22Rv1 (cell line): ENCODE measurements around the gene TTYH1.

Experiments
- H3K27ac ChIP-seq: fragments of 450-650 bp; 2 replicates; pipeline ENCODE4 v1.5.1; 2017
- ZFX ChIP-seq: fragments of 450-650 bp; IDR thresholded peaks from 2 replicates; pipeline ENCODE4 v1.6.1; 2017; ENCODE audit warnings: antibody characterized with exemption, borderline replicate concordance
- TF ChIP-seq, protein P1 (sequence below): fragments of 450-650 bp; IDR thresholded peaks from 2 replicates; pipeline ENCODE4 v1.5.1; 2017; ENCODE audit warnings: mild to moderate bottlenecking

TTYH1 gene

GRCh38 chr19:54473071-54473891 lies 58.0 kb downstream of the TTYH1 start, which contains the start of gene CDC42EP5:
TSS of gene CDC42EP5 (minus strand) at chr19:54473296. CDS start at chr19:54465547, 7,749 bp downstream.
- no peak for TF ChIP-seq ZFX
- TF ChIP-seq, protein P1, sequence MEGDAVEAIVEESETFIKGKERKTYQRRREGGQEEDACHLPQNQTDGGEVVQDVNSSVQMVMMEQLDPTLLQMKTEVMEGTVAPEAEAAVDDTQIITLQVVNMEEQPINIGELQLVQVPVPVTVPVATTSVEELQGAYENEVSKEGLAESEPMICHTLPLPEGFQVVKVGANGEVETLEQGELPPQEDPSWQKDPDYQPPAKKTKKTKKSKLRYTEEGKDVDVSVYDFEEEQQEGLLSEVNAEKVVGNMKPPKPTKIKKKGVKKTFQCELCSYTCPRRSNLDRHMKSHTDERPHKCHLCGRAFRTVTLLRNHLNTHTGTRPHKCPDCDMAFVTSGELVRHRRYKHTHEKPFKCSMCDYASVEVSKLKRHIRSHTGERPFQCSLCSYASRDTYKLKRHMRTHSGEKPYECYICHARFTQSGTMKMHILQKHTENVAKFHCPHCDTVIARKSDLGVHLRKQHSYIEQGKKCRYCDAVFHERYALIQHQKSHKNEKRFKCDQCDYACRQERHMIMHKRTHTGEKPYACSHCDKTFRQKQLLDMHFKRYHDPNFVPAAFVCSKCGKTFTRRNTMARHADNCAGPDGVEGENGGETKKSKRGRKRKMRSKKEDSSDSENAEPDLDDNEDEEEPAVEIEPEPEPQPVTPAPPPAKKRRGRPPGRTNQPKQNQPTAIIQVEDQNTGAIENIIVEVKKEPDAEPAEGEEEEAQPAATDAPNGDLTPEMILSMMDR, result no peak
- H3K27ac ChIP-seq, result no peak within 1 kb of the TSS

DNA sequence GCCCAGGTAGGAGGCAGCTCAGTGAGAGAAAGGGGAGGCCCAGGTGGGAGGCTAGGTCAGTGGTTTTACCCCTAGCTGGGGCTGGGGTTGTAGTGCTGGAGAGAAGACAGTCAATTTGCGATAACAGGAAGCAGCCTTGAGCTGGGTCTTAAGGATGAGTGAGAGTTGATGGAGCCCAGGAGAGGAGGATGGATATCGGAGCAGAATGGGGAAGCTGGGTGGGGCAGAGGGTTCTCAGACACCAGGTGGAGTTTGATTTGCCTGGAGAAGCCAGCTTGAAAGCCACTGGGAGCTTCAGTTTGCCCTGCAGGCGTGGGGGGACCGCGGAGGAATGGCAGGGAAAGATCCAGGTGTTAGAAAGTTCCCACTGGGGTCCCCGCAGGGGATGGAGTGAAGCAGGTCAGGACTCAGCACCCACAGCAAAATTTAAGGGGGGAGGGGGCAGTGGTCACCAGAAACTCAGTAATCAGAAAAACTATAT lies 58.7 kb downstream of the TTYH1 start:
- no peak for TF ChIP-seq ZFX
- H3K27ac ChIP-seq, result no peak overlapping the region

DNA sequence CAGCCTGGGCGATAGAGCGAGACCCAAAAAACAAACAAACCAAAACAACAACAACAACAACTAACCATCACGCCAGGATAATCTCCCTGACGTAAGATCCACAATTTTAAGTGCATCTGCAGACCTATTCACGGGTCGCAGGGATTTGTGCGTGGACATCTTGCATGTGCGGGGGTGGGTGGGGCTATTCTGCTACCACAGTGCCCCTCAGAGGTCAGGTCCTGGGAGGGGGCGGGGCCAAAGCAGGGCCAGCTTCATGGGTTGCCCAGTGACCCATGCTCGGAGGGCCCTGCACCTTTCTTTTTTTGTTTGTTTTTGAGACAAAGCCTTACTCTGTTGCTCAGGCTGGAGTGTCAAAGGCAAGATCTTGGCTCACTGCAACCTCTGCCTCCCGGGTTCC lies 60.4 kb downstream of the TTYH1 start:
- no peak for TF ChIP-seq ZFX
- TF ChIP-seq, protein P1, result no peak
- no peak overlapping the region for H3K27ac ChIP-seq

DNA sequence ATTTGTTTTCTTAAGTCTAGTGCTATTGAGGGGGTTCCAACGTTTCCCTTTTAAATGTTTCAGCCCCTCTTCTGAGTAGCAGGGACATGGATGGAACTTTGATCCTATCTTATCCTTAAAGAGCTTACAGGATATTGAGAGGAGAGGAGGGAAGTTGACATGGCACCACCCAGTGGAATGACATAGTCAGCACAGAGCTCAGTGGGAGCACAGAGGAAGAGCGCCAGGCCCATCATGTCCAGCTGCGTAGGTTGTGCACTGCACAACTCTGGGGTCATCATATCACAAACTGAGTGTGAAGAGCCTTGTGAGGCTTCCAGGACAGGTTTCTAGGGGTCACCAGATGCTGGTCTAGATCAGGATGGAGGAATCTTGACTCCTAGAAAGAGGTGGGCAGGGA lies 62.4 kb downstream of the TTYH1 start:
- TF ChIP-seq, protein P1, result 0 out of 2 replicates have a peak, but pooled peaks have one; percentile 6
- no peak for TF ChIP-seq ZFX
- no peak overlapping the region for H3K27ac ChIP-seq

DNA sequence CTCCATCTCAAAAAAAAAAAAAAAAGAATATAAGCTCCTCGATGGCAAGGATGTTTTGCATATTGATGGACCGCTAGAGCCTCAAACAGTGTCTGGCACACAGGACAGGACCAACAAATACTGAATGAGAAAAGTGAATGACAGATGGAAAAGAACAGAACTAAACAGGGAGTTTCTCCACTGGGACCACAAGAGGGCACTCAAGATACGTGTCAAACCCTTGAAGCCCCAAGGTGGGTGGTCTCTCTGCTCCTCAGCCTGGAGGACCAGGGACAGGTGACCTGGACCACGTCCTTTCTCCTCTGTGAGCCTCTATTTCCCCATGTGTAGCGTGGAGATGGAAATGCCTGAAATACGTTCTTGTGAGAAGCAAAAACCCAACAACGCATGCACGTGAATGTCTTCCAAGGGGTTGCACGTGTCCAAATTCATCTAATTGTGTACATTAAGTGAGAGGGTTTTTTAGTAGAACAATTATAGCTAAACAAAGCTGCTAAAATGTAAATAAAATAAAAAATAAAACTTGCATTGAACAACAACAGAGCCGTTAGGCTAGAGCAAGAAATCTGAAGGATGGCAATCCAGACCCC lies 63.5 kb downstream of the TTYH1 start:
- no peak for TF ChIP-seq ZFX
- TF ChIP-seq, protein P1, result peak; percentile 80

GRCh38 chr19:54480051-54480450 lies 64.8 kb downstream of the TTYH1 start:
- TF ChIP-seq, protein P1, result no peak
- TF ChIP-seq ZFX, result no peak
- H3K27ac ChIP-seq, result no peak overlapping the region

More for the DNA sequence above, 63.5 kb downstream of the TTYH1 start:
- H3K27ac ChIP-seq, result no peak overlapping the region

- no peak for TF ChIP-seq ZFX
- TF ChIP-seq, protein P1, result peak; percentile 87
Measured at GRCh38 chr19:54481326-54481930, 66.2 kb downstream of the TTYH1 start.

More at GRCh38 chr19:54481326-54481930, 66.2 kb downstream of the TTYH1 start:
- H3K27ac ChIP-seq, result no peak overlapping the region
